Central memory CD4-positive, alpha-beta T cell (primary cell): ENCODE measurements around the gene DDC.
"Not testable (repeated sequence)": the region's sequence is repeated elsewhere in the genome, so short reads cannot be mapped to it uniquely, and the experiment has no call there.

Source experiments
- DNase-seq: peaks from one replicate; pipeline ENCODE4 v3.0.0; 2022

DDC gene

DNA sequence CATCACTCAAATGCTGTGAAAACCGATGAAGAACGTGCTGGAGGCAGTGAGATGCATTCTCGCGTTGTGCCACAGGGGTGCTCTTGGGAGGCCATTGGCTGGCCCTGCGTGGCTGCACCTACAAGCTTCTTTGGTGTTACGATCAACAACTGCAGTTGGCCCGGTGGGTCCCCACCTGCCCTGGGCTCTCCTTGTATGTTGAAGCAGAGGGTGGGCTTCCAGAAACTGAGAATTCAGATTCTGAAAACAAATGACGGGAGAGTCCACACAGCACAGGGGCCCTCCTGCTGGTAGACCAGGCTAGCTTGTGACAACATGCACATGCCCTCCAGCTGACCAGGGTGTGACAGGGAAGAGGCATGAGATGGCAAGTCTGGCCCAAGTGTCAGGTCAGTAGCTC, 23.7 kb upstream of the DDC start:
- no peak for DNase-seq

DNA sequence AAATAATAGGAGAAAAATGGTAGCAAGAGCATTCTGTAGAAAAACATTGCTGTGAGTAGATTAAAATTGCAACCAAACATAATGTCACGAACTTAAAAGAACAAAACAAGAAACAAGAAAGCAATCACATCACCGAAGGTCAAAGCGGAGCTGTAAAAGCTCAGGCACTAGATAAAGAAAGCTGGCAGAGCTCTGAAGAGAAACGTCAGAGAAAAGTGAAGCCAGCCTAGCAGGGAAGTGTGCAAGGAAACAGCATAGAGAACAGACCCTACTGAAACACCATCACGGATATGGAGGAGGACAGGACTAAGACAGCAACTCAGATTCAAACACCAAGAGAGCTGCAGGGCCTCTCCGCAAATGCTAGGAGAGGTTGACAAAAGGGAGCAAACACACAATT, 22.5 kb upstream of the DDC start:
- DNase-seq, result no peak

DNA sequence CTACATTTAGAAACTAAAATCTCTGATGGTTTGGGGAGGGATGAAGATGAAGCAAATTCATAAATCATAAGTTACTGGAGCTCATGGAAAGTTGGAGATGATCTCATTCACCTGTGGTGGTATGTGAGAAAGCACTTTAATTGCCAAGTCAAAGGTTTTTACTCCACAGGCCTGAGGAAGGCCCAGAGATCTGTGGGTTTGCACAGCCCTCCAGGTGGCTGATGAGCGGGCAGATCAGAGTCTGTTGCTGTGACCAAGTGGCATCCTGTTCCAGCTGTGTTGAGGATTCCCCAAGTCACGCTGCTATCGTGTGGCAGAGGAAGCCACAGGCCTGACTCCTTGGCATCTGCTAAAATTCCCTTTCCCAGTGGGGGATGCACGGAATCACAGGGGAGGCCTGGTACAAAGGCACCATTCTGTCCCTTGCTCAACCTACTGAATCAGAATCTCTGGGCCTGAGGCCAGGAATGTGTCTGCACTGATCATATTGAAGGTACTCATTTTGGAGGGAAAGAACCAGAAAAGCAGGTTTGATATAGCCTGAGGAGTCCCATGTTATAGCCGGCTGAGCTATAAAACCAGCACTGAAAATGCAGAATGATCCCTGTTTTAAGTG, 19.7 kb upstream of the DDC start:
- DNase-seq, result no peak

DNA sequence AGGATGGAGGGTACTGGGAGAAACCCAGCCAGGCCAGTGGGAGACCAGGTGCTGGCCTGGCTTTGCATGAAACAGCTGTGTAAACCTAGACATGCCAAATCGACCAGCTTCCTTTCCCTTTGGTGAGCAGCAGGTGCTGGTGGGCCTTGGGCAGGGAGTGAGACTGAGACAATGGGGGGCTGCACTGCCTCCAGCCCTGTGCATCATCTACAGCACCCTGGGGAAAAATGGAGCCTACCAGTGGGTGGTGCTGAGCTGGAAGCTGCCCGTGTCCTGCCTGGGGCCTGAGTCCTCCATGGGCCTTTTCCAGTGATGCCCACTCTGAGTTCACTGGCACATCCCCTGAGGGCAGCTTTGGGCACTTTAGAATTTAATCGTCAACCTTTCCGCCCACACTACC, 19.2 kb upstream of the DDC start:
- DNase-seq, result no peak

DNA sequence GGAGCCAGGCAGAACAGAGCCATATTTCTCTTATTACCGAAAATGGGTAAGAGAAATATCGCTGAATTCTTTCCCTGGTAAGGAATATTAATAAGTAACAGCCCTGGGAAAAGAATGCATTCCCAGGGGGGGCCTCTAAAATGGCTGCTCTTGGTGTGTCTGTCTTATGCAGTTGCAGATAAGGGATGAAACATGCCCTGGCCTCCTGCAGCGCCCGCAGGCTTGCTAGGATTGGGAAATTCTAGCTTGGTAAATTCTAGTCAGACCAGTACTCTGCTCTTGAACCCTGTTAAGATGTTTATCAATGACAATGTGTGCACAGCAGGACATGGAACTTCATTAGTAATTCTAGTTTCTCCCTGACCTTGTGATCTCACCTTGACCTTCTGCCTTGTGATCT, 18.1 kb upstream of the DDC start:
- not testable (repeated sequence) for DNase-seq

DNA sequence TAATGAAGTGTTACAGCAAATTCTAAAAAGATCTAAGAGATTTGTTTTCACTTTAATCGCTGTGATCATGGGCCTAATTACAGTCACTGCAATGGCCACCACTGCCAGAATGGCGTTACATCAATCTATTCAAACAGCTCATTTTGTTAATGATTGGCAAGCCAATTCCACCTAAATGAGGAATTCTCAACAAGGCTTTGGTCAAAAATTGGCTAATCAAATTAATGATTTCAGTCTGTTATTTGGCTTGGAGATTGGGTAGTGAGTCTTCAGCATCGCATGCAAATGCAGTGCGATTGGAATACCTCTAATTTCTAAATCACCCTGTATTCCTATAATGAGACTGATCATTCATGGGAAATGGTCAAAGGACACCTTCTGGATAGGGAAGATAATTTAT, 17.1 kb upstream of the DDC start:
- DNase-seq, result not testable (repeated sequence)

GRCh38 chr7:50580666-50581065, 15.5 kb upstream of the DDC start:
- not testable (repeated sequence) for DNase-seq

GRCh38 chr7:50580057-50580456, 14.9 kb upstream of the DDC start:
- DNase-seq, result no peak

DNA sequence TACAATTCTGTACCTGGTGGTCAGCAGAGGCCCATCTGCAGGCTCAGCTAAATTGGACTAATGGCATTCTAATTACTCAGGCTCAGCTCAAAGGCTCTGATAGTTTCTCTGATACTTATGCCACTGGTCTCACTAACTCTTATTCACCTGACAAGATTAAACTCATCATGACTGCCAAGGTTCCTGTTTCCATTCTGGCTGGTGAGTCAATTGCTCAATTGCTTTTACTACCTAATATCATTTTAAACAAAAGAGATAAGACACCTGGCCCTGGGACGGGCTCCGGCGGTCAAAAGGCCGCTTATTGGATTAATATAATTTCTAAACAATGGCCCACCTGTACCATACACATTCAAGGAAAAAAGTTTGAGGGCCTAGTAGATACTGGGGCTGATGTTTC, 12.9 kb upstream of the DDC start:
- not testable (repeated sequence) for DNase-seq

- no peak for DNase-seq
Observed at GRCh38 chr7:50577569-50577968, 12.4 kb upstream of the DDC start.

DNA sequence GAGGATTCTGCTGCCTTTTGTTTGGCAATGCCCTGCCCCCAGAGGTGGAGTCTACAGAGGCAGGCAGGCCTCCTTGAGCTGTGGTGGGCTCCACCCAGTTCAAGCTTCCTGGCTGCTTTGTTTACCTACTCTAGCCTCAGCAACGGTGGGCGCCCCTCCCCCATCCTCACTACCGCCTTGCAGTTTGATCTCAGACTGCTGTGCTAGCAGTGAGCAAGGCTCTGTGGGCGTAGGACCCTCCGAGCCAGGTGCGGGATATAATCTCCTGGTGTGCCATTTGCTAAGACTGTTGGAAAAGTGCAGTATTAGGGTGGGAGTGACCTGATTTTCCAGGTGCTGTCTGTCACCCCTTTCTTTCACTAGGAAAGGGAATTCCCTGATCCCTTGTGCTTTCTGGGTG, 11.2 kb upstream of the DDC start:
- not testable (repeated sequence) for DNase-seq

GRCh38 chr7:50567715-50568261, 2.6 kb upstream of the DDC start:
- no peak for DNase-seq

DNA sequence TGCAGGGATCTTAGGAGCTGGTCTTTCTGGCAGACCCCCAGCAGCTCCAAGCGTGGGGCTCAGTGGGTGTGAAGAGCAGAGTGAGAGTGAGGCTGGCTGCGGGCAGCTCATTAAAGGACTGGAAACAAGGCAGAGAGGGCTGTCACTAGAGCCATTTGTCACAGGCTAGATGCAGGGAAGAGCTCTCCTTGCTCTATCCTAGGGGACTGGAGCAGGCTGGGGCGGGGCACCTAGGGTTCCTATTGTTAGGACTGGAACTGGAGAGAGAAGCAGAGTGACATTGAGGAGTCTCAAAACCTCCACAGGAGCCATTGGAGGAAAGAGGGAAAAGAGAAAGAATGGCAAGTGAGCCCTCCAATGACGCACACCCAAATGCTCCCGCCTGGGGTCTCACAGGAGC, 772 bp upstream of the DDC start:
- DNase-seq, result no peak

DNA sequence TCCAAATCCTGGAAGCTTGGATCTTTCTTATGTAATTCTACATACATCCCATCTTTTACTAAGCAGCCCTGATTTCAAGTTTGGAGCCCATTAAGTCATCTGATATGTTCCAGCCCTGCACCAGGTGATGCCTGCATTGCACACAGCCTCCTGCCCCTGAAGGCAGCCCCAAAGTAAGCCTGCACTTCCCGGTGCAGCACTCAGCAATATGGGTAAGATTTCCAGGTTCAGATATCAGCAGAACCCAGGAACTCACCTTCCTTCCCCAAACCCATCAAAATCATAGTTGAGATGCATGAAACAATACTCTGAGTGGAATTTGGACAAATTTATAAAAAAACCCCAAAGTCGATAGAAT, 333 bp upstream of the DDC start:
- DNase-seq, result no peak

DNA sequence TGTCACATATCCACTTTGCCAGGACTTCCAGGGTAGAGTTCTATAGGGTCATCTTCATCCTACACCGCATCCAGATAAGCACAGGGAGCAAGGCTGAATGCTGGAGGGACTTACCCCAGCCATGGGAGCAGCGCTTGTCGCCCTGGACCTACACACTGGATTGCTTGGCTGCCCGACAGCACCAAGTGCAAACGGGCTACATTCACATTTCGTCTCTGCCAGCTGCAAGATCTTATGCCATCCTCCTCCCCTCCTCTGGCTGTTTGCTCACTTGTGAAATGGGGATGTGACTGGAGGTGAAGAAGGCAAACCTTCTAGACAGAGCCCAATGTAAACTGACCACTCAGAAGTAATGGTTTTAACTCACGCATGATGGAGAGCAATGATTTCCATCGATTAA, 1.0 kb downstream of the DDC start:
- DNase-seq, result no peak

DNA sequence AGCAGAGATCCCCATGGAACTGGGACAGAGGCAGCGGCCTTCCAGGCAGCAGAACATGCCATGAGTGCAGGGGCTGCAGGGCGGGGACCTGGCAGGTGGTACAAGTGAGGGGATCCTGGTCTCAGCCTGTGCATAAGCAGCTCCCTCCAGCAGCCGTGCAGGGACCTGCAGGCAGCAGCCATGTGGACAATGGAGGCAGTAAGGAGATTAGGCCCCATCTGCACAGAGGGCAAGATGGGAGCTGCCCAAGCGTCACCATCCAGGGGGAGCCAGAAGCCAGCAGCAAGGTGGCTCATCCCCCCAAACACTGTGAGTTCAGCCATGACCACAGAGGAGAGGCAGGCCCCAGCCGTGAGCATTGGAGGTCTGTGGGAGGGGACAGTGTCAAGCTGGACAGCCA, 3.1 kb downstream of the DDC start:
- no peak for DNase-seq

DNA sequence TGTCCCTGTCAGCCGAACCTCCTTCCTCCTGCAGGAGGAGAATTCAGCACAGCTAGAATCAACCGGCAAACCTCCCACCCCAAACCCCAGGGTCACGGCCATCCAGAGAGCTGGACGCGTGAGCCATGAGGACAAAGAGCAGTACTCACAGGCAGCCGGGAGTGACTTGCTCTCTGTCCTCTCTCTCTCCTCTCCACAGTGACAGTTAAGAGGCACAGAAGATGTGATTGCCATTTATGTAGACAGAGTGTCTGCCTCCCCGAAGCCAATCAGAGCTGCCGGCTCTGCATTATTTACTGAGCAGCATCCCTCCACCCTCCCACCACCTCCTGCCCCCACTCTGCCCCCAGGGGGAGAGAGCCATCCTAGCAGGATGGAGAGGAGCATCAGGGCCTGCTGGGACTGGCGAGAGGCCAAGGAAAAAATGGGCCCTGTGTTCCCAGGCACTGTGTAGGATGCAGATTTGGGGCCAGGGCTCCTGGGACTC, 4.3 kb downstream of the DDC start:
- DNase-seq, result no peak

GRCh38 chr7:50559881-50560280, 5.3 kb downstream of the DDC start:
- DNase-seq, result no peak

DNA sequence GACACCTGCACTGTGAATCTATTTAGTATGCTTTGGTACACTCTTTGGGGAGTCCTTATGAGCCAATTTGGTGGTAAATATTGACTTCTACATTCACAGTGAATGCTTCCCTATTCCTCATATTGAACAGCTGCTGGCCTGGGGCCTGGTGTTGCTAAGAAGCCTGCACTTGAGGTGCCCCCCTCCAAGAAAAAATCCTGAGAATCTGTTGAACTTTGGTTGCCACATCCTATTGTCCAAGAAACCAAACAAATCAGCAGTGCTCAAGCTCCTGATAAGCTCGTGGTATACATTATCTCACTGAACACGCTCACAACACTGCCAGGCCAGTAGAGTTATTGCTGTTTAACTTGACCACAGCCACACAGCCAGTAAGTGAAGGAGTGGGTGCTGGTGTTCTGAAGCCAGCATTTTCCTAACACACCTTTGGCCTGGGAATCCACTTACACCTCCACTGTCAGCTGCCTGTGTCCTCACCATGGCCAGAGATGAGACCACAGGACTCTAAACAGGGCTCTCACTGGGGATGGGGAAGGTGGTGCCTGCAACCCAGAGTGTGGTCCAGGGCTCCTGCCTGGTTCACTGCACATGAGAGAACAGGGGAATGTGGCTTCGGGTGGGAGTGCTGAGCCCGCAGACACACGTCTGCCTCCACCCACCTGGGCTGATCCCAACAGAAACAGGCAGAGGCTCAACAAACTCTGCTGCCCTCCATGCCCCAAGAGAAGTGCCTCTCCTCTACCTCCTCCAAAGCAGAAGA, 6.7 kb downstream of the DDC start:
- DNase-seq, result no peak

GRCh38 chr7:50557099-50557498, 8.1 kb downstream of the DDC start:
- no peak for DNase-seq

- no peak for DNase-seq
Observed at GRCh38 chr7:50556247-50556991, 8.8 kb downstream of the DDC start.

DNA sequence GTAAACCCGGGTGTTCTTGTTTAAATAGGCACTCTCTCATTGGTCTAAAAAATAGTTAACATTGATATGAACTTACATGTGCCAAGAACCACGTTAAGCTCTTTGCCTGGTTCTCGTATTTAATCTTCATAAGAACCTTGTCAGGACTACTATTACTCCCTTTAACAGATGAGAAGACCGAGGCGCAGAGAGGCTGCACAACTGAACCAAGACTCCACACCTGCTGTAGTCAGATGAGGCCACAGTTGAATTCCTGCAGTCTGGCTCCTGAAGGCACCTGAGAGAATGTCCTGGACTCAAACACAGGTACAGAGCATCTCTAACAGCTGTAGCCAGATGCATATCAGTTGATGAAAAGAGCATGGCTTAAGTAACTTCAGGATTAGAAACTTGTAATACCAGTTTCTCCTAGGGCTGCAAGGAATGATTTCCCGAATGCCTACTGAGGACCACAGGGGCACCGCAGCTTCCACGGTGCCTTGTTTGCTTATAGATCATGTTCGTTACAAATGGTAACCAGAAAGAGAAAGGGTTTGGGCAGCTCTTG, 9.5 kb downstream of the DDC start:
- no peak for DNase-seq
